COLO829 (cell line): ENCODE data around the gene GPHN.
A peak's percentile ranks its signal among the peaks of the same experiment; 100 is the strongest.

Experiments
- DNase-seq: peaks from one replicate; pipeline ENCODE4 v3.0.0; 2012; ENCODE audit warnings: low spot score

The GPHN gene

DNA sequence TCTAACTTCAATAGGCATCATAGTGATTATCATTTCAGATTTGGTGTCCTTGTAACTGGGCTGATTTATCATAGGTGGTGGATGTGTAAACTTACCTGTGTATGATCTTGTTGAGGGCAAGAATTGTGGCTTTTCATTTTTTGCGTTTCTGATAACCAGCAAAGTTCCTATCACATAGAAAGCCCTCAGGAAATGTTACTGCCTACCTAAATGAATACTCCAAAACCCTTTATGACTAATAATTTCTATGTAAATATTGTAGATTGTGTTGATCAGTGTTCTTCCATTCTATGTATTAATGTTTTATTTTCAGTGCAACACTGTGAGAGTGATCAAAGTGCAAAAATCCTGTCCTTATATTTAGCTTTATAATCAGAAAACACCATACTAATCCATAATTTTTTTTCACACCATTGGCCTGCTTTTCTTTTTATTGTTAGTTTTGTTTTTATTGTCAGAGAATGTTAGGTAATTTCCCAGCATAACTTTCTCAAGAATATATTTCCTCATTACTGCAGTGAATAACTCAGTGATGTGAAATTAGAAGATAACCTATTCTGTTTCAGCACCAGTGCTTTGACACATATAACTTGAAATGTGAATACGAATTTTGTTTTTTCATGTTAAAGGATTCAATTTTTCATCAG lies 94.1 kb downstream of the GPHN start:
- DNase-seq: no peak

DNA sequence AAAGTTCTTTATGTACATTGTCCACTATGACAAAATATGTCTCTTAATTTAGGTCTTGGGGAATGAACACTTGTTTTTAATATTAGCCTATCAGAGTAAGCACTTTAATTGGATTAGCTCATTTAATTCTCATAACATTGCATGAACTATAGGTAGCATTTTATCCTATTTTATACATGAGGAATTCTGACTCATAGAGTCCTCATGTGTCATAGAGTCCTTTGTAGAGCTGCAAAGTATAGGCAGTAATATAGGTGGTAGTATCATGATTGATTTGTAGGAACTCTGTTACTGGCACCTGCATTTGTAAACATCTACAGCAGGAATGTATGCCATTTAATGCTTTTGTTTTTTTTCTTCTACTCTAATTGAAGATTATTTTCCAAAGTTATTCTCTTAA lies 96.0 kb downstream of the GPHN start:
- no peak for DNase-seq

DNA sequence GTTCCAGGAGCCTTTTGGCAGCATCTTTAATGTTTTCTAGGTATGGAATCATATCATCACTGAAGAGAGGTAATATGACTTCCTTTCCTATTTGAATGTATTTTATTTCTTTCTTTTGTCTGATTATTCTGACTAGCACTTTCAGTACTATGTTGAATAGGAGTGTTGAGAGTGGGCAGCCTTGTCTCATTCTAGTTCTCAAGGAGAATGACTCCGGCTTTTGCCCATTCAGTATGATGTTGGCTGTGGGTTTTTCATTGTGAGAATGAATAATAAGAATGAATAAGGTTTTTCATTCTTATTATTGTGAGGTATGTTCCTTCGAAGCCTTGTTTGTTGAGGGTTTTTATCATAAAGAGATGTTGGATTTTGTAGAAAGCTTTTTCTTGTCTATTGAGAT lies 98.9 kb downstream of the GPHN start:
- no peak for DNase-seq

DNA sequence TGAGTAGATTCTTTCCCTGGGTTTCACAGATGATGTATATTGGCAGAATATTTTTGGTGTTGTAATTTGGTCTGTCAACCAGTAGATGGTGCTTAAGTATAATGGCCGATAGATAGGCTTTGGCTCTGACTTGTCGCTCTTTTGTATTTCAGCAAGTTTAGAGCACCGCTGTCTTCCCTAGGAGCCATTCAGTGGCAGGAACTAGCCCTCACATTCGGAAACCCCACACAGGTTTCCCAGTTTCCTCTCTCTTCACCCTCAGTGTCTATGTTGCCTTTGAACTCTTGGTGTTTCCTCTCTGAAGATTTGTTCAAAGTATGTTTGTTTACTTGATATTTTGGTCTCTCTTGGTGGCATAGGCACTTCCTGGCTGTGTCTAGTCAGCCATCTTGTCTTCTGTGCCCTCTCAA lies 102.2 kb downstream of the GPHN start:
- DNase-seq: no peak

DNA sequence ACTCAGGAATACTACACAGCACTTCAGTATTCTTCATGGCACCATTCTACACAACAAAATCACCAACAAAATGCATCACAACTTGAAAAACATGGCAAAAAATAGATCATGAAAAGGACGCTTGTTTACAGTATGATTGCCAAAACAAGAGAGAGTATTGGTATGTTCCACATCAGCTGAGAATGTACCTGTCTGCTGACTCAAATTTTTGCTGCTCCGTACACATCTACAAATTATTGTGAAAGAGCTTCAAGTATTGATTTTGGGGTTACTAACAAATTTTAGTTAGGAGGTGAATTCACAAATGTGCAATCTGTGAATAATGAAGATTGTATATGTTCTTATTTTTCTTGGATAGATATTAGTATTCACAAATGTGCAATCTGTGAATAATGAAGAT lies 105.4 kb downstream of the GPHN start:
- no peak for DNase-seq

DNA sequence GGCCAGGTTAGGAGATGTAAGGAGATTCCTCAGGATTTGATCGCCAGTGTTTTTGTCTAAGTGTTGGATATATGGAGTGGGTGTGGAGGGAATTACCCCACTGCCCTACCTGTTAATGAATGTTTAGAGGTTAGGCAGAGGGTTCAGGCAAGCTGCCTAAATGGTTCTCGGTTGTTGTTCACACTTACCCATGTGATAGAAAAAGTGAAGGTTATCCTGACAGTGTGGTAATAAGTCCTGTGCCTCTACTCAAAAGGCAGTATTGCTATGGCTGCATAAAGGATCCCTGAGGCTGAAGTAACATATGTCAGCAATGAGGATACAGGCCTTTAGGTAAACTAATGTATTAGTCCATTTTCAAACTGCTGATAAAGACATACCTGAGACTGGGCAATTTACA lies 112.0 kb downstream of the GPHN start:
- DNase-seq: no peak

DNA sequence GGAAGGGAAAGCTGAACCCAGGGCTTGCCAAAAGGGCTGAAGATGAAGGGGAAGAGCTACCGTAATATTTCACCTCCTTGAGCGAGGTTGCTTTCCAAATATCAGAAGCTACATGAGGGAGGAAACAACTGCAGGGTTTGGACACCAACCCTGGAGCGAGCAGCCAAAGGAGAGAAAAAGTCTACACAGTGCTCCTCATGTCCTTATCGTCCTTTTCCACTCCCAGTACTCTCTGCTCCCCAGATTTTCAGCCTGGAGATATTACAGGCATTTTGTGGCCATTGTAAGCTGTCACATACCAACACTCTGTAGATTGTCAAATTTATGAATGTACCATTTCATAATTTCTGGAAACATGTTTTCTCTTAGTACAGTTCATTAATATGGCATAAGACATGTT lies 115.9 kb downstream of the GPHN start:
- no peak for DNase-seq

DNA sequence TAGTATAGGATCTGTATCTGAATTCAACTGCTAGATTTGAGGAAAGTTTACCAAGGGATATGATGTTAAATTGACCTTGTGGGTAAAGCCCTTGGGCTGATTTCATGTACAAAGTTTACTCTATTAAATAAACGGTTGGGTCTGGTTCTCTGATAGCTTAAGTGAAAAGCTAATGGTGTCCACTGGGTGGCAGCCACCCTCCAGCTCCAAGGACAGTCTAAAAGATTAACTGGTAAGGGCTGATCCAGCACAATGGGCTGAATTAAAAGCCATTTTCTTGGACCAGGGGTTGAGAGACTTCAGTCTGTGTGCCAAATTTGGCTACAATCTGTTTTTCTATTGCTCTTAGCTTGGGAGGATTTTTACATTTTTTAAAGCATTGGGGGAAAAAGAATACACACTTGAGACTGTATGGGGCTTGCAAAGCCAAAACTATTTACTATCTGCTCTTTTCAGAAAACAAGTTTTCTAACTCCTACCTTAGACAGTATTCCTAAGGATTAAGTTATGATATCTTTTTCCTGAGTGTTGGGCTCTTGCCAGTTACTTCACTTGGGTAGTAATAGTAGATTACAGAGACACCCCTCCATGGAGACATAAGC lies 116.5 kb downstream of the GPHN start:
- DNase-seq: peak; percentile 65

DNA sequence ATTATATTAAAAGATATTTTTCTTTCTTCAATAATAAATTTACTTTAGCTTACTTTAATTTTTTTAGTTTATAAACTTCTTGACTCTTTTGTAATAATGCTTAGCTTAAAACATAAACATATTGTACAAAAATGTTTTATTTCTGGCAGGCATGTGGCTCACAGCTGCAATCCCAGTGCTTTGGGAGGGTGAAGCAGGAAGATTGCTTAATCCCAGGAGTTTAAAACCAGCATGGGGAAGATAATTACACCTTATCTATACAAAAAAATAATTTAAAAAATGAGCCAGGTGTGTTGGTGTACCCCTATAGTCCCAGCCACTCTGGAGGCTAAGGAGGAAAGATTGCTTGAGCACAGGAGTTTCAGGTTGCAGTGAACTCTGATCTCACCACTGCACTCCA lies 120.7 kb downstream of the GPHN start:
- DNase-seq: no peak

DNA sequence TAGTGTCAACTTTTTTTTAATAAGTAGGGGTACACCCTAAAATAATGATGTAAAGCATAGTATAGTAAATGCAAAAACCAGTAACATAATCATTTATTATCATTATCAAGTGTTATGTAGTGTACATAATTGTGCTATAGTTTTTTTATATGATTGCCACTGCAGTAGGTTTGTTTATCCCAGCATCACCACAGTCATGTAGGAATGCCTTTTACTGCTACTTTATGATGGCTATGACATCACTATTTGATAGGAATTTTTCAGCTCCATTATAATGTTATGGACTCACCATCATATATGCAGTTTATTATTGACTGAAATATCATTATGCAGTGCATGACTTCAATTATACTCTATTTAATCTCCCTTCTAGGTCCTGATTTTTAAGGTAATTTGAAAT lies 121.6 kb downstream of the GPHN start:
- DNase-seq: no peak

DNA sequence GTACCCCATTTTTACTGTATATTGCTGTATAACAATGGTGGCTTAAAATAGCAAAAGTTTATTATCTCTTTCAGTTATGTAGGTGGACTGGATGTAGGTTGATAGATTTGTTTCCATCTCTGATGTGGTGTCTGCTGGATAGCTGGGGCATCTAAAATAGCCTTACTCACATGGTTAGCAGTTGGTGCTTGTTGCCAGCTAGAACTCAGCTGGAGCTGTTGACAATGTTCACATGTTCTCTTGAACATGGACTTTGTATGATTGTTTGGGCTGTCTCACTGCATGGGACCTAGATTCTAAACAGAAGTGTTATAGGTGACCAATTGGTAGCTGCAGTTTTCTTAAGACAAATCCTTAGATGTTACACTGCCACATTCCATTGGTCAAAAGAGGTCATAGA lies 126.9 kb downstream of the GPHN start:
- DNase-seq: no peak

DNA sequence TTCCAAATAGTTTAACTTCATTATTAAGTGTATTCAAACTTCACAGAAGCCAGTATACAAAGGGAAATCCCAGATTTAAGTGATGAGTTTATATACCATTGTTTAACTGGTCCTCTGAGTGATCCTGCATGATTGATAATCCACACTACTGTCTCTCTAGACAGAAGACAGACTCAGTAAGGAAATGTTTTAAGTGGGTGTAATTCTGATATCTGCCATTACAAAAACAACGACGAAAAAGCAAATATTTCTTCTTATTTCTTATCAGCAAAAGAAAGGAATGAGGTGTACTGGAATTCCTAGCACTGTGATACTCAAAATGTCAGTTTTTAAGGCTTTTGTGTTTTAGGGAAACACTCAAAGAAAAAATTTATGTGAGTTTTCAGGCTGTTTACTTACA lies 127.5 kb downstream of the GPHN start:
- DNase-seq: no peak

DNA sequence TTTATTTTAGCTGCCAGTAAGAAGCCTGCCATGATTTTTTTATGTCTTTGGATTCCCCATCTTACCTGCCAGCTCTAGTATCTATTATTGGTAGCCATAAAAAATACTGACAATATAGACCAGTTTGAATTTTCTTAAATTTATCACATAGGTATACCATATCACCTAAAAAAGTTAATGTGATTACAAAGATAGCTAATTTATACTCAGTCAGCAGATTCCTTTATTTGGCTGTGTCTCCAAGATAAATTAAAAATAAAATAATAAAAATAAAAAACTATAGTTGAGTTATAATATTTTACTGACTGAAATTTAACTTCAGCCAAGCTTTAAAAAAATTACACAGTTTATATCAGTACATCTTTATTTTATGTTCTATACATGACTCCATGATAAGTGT lies 128.3 kb downstream of the GPHN start:
- DNase-seq: no peak

DNA sequence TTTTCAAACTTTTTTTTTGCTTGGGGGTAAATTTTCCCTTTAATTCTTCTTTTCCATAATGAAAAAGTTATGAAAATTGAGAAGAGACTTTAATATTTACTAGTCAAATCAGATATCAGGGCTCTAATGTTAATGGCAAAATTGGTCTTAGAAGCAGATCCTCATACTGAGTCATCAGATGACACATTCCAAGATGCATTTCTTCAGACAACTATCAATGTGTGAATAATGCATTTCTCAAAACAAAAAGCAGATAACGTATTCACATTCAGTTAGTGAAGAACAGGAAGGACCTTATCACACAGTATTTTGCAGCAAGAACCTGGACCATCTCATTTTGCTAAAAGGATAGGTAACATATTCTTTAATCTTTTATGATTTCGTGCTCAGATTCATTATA lies 130.7 kb downstream of the GPHN start:
- no peak for DNase-seq

DNA sequence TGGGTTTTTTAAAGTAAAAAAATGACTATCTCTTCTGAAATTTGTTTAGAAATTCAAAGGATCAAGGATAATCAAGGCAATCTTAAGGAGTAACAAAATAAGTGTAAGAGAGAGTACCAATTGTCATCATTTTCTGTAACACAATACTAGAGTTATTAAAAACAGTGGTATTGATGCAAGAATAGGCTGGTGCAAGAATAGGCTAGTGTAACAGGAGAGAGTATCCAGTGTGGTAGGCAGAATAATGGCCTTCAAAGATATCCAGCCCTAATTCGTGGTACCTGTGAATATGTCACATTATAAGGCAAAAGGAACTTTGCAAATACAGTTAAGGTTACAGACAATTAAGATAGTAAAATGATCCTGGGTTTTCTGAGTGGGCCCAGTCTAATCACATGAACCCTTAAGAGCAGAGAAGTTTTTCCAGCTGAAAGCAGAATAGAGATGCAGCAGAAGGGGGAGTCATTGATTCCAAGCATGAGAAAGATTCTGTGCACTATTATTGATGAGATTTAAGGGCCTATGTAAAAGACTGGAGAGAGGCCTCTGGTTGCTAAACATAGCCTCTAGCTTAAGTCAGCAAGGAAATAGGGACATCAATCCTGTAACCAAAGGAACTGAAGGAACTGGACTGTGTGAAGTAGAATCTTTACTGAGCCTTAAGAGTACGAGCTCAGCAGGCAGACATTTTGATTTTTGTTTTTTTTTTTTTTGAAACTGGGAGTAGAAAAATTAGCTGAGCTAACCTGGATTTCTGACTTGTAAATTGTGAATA lies 134.1 kb downstream of the GPHN start:
- DNase-seq: no peak

DNA sequence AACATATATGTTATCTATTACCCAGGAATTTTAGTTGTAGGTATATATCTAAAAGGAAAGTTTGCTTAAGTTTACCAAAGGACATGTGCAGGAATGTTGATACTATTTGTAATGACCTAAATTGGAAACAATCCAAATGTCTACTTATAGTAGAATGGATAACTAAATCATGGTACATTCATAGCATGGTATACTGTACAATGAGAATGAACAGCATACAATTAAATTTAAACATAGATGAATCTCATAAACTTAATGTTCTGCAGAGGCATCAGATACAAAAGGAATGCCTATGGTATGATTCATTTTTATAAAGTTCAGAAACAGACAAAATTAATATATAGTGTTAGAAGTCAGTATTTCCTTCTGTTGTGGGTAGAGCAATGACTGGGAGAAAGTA lies 135.4 kb downstream of the GPHN start:
- no peak for DNase-seq

DNA sequence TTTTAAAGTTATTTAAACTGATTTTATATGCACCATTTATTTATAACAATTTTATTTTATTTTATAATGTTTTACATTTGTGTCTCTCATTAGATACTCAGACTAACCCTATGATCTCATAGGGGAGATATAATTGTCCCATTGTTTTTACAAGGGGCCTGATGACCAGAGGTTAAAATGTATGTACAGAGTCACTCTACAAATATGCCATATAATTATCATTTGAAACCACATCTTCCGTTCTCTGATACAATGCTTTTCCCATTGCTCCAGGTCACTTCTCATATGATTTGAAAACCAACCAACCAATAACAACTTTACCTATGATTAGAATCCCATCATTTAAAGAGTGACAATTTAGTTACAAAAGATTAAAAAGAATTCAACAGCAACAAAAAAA lies 137.8 kb downstream of the GPHN start:
- peak; percentile 63 for DNase-seq

DNA sequence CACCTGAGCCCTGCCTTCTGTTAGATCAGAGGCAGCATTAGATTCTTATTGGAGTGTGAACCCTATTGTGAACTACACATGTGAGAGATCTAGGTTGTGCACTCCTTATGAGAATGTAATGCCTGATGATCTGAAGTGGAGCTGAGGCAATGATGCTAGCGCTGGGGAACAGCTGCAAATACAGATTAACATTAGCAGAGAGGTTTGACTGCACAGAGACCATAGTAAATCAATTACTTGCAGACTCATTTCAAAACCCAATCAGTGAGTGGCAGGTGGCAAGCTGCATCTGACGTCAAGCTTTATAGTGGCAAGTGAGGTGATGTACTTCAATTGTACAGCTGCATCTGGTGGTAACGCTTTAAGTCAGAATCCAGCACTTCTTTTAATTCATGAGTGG lies 141.6 kb downstream of the GPHN start:
- no peak for DNase-seq

DNA sequence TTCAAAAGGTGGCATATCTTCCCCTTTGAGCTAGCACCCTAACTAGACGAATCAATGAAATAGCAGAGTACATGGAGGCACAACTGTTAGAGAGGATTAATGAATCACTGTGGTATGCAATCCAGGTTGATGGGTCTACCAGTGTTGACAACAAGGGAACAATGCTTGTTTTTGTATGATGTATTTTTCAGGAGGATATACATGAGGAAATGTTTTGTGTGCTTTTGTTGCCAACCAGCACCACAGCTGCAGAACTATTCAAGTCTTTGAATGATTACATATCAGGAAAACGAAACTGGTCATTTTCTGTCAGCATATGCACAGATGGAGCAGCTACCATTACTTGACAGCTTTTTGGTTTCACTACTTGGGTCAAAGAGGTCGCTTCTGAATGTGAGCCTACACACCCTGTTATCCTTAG lies 142.6 kb downstream of the GPHN start:
- no peak for DNase-seq

DNA sequence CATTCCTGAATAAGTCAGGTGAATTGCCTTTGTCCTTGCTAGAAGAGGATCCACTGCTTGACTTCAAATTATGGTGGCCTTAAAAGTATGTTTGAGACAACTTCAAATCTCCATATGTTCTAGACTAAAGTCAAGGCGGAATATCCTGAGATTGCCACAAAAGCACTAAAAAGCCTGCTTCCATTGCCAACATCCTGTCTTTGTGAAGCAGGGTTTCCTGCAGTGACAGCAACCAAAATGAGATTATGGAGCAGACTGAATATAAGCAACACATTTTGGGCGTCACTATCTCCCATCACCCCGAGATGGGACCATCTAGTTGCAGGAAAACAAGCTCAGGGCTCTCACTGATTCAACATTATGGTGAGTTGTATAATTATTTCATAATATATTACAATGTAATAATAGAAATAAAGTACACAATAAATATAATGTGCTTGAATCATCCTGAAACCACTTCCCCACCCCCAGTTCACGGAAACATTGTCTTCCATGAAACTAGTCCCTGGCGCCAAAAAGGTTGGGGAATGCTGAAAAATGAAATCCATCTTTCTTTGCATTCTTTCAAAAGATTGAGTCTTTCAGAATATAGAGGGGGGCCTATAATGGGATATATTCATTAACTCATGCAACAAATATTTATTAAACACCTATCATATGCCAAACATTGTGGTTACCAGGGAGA lies 143.7 kb downstream of the GPHN start:
- DNase-seq: no peak

DNA sequence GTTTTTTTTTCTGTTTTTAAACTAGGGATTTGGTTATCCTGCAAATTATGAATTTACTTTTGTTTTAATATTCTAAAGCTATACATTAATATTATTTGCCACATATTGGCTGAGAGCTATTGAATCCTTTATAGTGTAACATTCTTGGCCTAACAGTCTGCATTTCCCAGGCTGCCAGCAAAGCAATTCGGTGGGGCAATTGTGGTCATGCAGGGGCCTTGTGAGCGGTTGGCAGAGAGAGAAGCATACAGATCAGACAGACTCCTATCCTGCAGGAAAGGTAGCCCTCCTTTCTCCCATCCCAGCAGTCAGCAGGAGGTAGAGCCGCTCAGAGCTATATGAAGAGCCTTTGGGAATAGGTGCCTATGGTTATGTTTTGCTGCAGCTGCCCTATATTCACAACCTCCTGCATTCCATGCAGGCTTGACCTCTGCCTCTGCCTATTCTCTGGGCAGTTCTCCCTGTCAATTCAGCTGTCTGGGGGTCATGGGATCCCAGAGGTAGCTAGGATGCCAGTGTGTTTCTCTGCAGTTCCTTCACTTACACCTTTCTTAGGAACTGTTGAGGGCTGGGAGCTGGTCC lies 144.7 kb downstream of the GPHN start:
- no peak for DNase-seq

DNA sequence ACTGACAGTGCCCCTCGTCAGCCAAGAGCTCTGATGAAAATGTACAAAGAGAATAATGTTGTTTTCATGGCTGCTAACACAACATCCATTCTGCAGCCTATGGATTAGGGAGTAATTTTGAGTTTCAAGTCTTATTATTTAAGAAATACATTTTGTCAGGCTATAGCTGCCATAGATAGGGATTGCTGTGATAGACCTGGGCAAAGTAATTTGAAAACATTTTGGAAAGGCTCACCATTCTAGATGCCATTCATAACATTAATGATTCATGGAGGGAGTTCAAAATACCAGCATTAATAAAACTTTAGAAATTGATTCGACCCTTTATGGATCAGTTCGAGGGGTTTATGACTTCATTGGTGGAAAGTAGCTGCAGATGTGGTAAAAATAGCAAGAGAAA lies 149.8 kb downstream of the GPHN start:
- DNase-seq: no peak

DNA sequence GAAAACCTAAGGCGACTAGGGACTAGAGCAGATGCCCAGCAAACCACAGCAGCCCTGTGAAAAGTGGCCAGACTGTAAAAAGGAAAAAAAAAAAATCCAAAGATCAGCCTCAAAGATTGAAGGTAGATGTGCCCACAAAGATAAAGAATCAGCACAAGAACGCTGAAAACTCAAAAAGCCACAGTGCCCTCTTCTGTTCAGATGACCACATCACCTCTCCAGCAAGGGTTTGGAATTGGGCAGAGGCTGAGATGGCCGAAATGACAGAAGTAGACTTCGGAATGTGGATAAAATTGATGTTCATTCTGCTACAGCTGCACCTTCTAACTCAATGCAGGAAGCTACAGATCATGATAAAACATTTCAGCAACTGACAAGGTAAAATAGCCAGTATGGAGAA lies 154.4 kb downstream of the GPHN start:
- no peak for DNase-seq
